Panc1 (cell line): ENCODE results near the gene ALK.
"Not testable (repeated sequence)": the region's sequence is repeated elsewhere in the genome, so short reads cannot be mapped to it uniquely, and the experiment has no call there.

Experiments
- CTCF ChIP-seq: fragments of 450-650 bp; IDR thresholded peaks from 2 replicates; pipeline ENCODE4 v1.5.1; 2017; ENCODE audit warnings: mild to moderate bottlenecking
- POLR2AphosphoS5 ChIP-seq: IDR thresholded peaks from 2 replicates; pipeline ENCODE4 v1.6.1; 2012; ENCODE audit warnings: mild to moderate bottlenecking, low read depth, low read length, moderate library complexity
- REST ChIP-seq, 2 experiments: IDR thresholded peaks; 2 replicates each; pipeline ENCODE4 v1.6.1; 2011 to 2012; ENCODE audit warnings: low read depth in 2 of 2, control low read depth in 1 of 2, low read length in 1 of 2, mild to moderate bottlenecking in 1 of 2, moderate library complexity in 1 of 2; ENCODE audit not compliant: insufficient read depth in 1 of 2
- SIN3A ChIP-seq: IDR thresholded peaks from 2 replicates; pipeline ENCODE4 v1.6.1; 2012; ENCODE audit warnings: low read depth, mild to moderate bottlenecking, low read length, moderate library complexity, borderline replicate concordance; ENCODE audit not compliant: insufficient read depth
- TCF7L2 ChIP-seq: IDR thresholded peaks from 2 replicates; pipeline ENCODE4 v1.6.1; 2011; ENCODE audit warnings: mild to moderate bottlenecking, low read depth, low read length, inconsistent platforms

GRCh38 chr2:29245035-29245741 is 676.2 kb downstream of the ALK start:
- TF ChIP-seq CTCF; REST (IDR thresholded peaks at IDR 0.05; ENCODE audit: insufficient read depth in 1 of 2, low read depth in 2 of 2, low read length in 1 of 2); POLR2AphosphoS5; SIN3A; TCF7L2: not testable (repeated sequence)
